GM18858 (cell line): ENCODE measurements around the gene KCNQ1.

Source experiments
- ATAC-seq: cut with Tn5 transposase; IDR thresholded peaks from one replicate; pipeline ENCODE4 v1.9.1; 2021; ENCODE audit not compliant: unreplicated experiment

Gene KCNQ1

DNA sequence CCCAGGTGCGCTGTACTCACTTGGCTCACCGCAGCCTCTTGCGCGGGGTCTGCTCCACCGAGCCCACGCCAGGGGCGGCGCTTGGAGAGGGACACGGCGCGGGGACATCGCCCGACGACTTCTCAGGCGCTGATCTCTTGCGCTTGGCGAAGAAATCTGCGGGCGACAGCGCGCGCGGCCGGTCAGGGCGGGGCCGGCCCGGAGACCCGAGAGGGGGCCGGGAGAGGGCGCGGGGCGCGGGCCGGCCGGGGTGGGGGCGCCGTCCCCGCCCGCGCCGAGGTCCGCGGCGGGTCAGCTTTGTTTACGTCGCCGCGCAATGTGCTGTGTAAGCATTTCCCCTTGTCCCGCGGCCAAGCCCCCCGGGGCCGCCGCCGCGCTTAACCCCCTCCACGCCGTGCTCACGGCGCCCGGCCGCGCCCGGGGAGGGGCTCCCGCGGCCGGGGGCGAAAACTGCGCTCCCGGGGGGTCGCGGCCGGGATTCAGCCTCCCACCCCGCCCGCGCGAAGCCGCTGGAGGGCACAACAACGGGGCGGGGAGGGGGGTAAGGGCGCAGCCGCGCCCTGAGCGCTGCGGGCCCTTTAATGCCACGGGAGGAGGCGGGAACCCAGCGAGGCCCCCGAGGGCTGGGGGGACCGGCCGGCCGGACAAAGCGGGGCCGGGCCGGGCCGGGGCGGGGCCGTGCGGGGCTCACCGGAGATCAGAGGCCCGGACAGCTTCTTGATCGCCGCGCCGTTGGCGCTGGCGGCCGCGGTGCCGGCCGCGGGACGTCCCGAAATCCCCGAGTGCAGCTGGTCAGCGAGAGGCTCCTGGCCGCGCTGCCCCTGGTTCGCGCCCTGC, 439.4 kb downstream of the KCNQ1 start:
- ATAC-seq: no peak

DNA sequence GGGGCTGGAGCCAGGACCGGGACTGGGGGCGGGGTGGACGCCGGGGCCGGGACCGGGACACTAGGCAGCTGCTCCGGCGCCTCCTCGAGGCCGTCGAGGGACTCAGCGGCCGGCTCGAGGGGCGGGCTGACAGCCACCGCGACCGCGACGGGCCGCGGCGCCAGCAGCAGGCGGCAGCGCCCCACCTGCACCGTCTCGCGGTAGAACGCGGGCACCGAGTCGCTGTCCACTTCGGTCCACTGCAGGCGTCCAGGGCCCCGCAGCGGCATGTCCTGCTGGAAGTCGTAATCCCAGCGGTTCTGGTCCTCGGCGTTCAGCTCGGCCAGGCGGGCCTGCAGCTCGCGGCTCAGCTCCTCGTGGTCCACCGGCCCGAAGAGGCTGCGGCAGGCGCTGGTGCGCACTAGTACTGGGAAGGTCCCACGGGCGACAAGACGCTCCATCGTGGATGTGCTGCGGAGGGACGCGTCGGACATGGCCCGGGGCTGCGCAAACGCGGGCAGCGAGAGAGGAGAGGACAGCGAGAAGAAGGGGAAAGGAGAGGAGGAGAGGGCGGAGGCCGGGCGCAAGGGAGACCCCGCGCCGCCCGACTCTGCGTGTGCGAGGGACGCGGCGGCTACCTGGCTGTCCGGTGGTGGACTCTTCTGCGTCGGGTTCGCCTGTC, 440.3 kb downstream of the KCNQ1 start:
- no peak for ATAC-seq

DNA sequence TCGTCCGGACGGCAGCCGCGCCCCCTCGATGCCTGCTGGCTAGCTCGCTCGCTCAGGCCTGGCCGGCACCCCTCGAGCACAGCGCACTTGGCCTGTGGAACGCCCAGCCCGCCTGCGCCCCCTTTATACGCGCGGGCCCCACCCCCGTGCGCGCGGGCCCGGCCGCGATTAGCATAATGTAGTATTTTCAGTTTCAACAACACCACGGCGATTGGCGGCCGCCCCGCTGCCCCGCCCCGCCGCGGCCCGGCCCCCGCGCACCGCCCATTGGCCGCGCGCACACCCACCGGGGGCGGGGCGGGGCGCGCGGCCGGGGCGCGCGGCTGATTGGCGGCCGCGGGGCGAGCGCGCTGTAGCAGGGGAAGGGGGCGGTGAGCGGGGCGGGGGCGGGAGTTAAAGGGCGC, 440.9 kb downstream of the KCNQ1 start, which contains the start of gene CDKN1C:
CDKN1C (minus strand) TSS at position 98 of the 404 bp plus-strand sequence. CDS start 319 bp downstream, outside the sequence.
- no peak for ATAC-seq

DNA sequence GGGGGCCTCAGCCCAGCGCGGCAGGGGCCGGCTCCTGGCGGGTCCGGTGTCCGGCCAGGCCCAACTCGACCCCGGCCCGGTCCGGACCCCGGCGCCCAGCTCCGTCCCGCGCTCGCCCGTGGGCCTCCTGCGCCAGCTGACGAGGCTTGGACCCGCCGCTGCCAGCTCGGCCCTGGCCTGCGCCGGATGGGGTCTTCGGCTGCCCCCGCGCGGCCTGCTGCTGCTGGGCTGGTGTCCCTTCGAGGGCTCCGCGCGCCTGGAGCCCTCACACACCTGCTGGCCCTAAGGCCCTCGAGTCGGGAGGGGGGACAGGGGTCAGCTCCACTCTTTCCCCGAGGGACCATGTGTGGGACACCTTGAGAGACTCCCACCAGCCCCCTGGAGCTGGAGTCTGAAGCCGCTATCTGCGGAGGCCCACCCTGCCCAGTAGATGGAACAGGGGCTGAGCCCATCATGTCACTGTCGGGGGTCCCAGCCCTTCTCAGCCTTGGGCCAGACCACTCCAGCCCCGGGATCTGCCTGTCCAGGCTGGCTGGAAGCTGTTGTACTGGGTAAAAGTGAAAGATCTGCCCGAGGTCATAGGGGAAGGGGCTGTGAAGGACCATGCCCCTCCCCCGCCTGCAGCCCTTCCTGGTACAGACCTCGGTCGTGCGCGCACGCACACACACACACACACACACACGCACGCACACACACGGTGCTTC, 441.5 kb downstream of the KCNQ1 start:
- ATAC-seq: no peak

DNA sequence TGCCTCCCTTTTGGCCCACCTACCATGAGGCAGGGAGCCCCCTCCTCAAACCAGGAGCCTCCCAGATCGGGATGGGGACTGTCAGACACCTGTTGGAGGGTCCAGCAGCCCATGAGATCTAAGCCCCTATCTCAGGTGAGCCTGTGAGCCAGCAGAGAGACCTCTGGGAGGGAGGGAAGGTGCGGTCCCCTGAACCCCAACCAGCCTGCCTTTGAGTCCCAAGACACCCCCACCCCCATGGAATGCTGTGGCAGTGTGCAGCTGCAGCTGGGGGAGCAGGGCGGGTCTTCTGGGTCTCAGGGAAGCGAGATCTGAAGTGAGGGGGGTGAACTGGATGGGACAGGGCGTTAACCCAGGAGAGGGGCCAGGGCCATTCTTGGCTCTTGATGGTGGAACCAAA, 442.1 kb downstream of the KCNQ1 start:
- ATAC-seq: no peak

DNA sequence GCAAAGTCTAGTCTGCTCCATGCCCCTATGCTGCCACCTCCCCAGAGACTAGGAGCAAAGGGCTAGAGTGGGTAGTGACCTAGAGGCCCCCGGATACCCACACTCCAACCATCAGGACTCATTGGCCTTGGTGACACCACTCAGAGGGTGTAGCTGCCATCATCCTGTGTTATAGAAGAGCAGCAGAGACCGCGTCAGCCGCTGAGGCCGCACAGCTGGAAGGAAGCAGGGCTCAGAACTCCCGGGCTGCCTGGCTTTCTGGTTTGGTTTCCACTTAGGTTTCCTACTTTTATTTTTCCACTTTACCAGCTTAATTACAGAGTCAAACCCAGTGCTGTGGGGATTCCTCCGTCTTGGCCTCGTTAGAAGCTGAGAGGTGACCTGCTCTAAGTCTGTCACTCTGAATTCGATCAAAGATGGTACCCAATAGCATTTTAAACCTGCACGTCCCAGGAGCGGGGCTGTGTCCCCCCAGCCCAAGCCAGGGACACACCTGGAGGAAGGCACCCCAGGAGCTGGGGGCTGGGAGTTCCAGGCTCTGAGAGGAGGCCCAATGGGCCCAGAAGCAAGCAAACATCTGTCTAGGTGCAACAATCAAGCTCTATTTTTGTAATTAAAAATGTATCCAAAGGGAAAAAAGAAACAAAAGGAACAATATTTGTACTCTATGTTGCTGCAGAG, 442.8 kb downstream of the KCNQ1 start:
- ATAC-seq: no peak

DNA sequence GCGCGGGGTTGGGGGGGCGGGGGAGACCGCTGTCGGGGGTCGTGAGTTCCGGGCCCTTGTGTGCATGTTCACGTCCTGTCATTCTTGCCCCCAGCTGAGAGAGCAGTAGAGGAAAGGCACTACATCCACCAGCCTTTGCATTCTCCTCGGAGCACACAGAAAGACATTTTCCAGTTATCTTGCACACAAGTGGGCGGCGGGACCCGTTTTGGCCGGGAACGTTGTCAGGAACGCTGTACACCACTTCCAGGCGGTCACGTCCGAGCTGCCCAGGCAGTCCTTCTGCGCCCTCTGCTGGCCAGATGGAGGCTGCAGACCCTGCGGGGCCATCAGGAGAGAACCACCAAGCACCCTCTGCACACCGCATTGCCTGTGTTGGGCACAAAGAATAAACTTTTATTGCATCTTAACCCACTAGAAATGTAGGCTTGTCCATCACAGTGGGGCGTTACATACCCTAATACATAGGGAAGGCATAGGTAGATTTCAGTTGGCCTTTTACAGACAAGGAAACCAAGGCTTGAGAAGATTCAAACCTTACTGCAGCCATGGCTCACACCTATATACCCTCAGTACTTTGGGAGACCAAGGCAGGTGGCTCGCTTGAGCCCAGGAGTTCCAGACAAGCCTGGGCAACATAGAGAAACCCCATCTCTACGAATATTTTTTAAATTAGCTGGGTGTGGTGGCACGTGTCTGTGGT, 443.6 kb downstream of the KCNQ1 start:
- ATAC-seq: no peak

DNA sequence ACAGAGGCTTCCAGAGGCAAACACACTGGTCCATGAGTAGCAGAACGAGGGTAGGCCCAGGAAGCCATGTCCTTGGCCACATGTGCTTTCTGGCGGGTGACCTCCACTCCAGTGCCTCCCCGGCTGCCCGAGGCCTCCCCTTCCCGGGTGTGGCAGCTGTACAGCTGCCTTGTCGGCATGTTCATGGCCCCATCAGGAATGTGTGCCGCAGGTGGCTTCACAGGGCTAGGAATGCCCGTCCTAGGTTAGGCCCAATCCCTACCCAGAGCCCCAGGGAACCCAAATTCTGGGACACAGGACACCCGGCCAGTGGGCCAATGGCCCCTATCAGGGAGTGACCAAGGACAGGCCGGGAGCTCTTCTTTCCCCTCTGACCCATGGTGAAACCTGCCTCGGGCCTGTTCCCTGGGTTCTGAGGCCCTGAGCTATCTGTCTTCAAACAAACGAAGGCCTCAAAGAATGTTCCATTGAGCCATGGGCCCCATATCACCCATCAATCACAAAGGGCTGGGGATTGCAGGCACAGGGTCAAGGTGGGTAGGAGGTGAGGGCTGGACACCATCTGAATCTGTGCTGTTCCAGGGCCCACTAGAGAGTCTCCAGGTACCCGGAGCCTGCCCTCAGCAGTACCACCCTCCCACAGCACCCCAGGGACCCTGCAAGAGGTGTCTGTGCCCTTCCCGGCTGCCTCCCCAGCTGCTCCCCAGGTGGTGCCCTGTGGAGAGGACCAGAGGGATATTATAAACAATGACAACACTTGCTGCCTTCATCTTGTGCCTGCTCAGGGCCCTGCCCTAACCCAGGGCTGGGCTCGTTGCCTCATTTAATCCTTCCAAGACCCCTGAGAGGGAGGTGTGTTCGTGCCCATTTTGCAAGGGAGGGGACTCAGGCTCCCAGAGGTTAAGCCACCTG, 444.8 kb downstream of the KCNQ1 start:
- ATAC-seq: no peak

DNA sequence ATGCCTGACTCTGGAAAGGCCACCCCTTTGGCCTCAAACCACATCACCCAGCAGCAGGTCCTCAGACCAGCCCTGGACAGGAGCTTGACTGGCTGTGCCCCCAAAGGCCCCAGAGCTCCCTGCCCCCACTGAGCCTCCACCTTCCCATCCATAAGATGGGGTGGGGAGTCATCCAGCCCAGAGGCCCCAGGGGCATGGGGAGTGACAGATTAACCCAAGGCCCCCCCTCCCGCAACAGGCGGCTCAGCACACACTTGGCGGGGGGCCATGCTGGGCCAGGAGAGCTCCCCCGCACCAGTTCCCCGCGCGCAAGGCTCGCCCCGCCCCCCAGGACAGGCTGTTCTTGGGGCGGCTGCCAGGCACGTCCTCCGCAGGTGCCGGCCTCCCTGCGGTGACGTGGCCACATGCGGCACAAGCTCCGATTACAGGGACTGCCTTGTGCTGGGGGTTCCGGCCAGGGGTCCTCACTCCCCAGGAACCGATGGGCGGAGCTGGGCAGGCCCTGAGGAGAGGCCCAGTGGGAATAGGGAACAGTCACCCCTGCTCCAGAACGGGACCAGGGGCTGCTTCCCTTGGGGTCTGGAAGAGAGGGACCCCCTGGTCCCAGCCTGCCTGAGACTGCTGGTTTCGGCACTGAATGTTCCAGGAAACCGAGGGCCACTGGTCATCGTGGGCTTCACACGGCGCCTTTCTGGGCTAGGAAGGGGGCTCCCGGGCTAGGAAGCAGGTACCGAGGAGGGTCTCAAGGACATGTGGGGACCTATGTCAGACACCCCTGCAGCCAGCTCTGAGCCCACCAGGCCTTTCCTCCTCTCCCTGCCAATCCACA, 445.9 kb downstream of the KCNQ1 start:
- no peak for ATAC-seq

DNA sequence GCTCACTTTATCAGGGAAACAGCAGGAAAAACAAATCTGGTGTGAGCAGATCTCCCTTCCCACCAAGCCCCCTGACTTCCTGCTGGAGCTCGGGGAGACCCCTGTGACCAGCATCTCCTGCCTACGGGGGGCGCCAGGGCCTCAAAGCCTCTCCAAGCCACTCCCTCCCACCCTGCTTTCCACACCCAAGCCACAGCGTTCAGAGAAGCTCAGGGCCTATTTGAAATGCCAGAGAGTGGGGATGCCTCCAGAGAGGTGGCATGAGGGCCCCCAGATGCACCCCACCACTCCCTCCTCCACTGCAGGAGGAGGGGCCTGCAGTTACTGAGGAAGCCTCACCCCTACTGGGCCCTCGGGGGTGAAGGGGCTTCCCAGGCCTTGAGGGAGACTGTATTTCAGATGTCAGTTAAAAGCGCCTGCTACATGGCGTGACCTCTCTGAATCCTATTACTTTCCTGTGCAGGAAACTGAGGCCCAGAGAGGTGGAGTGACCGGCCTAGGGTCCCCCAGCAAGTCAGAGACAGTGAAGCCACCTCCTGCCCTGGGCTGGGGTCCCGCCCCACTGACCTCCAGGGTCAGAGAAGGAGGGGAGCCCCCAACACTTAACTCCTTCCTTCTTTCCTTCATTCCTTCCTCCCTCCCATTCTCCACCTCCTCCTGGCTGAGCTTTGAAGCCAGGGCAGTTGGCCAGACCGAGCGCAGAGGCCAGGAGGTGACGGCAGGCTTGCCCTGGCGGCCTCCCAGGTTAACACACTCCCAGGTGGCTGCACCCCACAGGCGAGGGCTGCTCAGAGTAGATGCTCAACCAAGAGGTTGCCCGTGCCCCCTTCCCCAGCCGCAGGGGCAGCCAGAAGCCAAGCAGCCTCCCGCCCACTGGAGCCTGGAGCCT, 446.8 kb downstream of the KCNQ1 start:
- no peak for ATAC-seq

DNA sequence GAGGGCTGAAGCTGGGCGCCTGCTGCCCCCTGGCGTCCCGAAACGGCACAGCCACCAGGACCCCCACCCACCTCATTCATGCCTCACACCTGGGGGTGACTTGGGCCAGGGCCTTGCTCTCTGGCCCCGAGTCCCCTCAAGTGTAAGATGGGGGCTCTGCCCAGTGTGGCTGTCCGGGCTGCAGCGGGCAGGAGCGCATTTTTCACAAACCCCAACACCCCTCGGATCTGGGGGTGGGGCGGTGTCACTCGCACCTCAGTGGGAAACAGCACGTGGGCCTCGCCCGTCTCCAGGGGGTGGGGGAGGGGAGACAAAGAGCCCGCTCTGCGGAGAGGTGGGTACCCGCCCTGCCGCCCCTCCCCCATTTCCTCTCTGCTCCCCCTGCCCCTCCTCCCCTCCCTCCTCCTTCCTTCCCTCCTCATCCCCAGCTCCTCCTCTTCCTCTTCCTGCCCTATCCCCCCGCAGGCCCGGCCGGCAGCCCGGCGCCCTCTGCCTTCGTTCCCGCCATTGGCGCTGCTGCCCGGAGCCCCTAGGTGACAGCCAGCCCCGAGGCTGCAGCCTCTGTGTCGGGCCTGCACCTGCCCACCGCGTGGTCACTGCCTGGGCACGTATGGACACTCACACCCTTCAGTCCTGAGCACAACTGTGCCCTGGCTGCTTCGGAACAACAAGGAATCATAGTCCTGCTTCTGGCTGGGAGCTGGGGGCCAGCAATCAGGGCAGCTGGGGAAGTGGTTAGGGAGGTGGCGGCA, 447.6 kb downstream of the KCNQ1 start:
- no peak for ATAC-seq

DNA sequence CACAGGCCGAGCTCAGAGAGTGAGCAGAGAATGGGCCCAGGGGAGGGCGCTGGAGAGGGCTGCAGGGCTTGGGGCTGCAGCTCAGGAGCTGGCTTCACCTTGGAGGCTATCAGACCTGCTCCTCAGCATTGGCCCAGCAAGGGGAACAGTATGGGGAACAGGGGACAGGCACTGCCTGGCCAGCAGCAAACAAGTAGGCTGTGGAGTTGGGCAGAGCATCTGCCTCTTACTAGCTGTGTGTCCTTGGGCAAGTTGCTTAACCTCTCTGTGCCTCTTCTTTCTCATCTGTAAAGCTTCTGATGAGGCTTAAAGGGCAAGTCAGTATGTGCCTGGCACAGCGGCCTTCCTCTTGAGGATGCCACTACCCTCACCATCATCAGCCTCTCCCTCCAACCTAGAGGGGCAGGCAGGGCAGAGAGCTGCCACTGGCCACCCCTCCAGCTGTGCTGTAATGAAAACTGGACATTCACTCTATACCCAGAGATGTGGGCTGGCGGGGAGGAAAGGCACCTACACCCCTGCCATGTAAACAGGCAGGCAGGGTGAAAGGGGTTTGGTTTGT, 448.2 kb downstream of the KCNQ1 start:
- no peak for ATAC-seq

DNA sequence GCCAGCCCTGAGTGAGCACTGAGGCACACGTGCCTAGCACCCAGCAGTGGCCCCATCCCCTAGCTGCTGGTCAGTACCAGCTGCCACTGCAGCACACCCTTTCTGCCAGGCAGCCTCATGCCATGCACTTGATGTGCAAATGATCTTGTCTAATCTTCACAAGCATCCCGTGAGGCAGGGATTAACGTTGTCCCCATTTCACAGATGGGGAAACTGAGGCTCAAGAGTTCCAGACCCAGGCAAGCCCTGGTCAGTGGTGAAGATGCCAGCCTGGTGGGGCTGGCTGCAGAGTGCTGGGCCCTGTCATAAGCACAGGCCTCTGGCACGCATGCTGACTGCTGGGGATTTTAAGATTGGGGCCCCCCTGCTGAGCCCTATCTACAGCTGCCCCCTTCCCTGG, 449.1 kb downstream of the KCNQ1 start:
- ATAC-seq: no peak

DNA sequence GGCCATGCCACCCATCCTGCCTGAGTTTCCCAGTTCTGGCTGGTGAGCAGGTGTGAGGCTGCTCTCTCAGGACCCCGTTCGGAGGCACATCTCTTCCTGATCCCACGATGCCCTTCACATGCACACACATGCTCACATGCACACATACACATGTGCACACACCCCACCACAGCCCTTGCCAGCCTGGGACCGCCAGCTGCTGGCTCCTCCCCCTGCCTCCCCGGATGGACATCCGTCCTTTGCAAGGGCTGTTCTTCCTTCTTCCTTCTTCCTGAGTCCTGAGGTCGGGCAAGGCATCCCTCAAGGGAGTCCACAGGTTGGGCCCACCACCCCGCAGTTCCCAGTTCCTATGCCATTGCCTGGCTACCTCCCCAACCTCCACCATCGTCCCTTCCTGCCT, 451.2 kb downstream of the KCNQ1 start:
- ATAC-seq: no peak

DNA sequence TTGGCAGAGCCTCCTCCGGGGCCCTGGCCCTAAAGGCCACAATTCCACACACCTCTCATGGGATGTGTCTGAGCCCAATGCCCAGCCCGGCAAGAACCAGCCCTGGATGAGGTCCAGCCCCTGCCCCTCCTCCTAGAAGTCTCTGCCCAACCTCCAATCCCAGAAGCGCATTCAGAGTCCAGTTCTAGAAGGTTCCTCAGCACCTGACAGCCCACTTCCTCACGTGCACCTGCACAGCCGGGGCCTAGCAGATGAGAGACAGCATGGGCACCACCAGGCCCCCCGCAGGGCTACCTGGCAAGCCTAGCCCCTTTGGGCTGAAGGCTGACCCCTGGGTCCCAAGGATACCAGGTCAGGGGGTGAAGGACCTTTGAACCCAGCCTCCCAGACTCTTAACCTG, 452.2 kb downstream of the KCNQ1 start:
- no peak for ATAC-seq

DNA sequence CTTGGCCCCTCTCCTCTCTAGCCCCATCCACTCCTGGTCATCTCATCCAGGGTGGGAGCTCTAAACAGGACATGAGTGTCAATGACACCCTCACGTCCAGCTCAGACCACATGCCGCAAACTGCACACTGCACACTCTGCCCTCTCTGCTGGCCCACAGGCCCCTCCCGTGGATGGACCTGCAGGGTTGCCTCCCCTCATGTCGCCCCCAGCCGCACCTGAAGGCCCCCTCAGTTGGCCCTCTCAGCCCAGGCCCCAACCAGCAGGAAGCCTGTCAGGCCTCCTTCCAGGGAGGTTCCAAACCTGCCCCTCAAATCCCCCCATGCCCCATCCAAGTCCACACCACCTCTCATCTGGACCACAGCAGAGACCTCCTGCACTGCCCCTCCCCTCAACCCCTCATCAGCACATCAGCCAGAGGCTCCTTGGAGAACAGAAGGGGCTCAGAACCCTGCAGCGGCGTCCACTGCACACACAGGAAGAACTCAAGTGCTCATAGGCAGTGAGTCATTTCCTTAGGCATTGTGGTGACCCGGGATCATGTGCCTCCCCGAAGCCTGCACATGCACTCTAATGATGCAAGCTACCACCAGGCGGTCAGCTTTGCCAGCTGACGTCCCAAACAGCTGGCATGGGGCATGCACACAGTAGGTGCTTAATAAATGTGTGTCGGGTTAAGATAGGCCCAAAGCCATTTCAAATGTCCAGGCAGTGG, 453.7 kb downstream of the KCNQ1 start:
- ATAC-seq: no peak
